ENCODE data around the gene BICRA. TPM values are rescaled to one million over a fixed set of nuclear protein-coding genes. Genes with fewer than 3 reads are reported as not detected.
A peak's percentile ranks its signal among the peaks of the same experiment; 100 is the strongest.
"Not testable (repeated sequence)": the region's sequence is repeated elsewhere in the genome, so short reads cannot be mapped to it uniquely, and the experiment has no call there.

The BICRA gene
- total and polyA plus RNA-seq, 2 donors from 2014 or later, result 3.2 to 14.7 TPM

DNA sequence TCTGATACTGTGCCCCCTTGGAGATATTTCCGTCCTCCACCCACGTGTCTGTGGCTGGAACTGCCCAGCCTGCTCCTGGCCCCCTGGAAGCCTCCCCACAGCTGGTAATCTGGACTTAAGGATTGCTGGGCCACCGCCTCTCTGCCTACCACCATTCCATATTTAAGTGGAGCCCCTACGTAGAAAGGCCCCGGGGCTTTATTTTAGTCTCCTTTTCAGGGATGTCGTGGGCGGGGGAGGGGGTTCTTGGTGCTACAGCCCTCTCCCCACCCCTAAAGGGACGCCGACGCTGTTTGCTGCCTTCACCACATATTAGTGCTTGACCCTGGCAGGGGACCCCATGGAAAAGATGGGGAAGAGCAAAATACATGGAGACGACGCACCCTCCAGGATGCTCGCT lies 133.7 kb downstream of the BICRA start:
- Histone ChIP-seq H3K4me3 (ENCODE audit: low read length in 3 of 3) (peak overlapping the region in 1 of 3 donors; percentile 71), H3K36me3 (ENCODE audit: control insufficient read depth in 2 of 3, insufficient read depth in 3 of 3, low read length in 3 of 3) (peaks cover 0 to 5% (median 3%) of the 10 kb centered on the region in 3 donors), H3K4me1 (ENCODE audit: control insufficient read depth in 2 of 3, insufficient read depth in 2 of 3, low read depth in 1 of 3, low read length in 3 of 3) (peaks cover 0 to 17% (median 8%) of the 10 kb centered on the region in 3 donors), H3K9ac (ENCODE audit: low read length in 3 of 3) (peak overlapping the region in 1 of 3 donors; percentile 81), H3K27ac (ENCODE audit: low read depth in 2 of 2, low read length in 2 of 2) (peak overlapping the region; percentile 95 to 96), H3K27me3 (ENCODE audit: control insufficient read depth, insufficient read depth, low read length) (no peaks in the 10 kb centered on the region), H3K9me3 (ENCODE audit: control insufficient read depth in 2 of 3, insufficient read depth in 1 of 3, low read length in 3 of 3) (no peaks in the 10 kb centered on the region)
- intact Hi-C loops (cut with DNase I), result no loop called here
- no peak for FAIRE-seq
- TF ChIP-seq, protein P1, sequence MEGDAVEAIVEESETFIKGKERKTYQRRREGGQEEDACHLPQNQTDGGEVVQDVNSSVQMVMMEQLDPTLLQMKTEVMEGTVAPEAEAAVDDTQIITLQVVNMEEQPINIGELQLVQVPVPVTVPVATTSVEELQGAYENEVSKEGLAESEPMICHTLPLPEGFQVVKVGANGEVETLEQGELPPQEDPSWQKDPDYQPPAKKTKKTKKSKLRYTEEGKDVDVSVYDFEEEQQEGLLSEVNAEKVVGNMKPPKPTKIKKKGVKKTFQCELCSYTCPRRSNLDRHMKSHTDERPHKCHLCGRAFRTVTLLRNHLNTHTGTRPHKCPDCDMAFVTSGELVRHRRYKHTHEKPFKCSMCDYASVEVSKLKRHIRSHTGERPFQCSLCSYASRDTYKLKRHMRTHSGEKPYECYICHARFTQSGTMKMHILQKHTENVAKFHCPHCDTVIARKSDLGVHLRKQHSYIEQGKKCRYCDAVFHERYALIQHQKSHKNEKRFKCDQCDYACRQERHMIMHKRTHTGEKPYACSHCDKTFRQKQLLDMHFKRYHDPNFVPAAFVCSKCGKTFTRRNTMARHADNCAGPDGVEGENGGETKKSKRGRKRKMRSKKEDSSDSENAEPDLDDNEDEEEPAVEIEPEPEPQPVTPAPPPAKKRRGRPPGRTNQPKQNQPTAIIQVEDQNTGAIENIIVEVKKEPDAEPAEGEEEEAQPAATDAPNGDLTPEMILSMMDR (IDR thresholded peaks at IDR 0.05; ENCODE audit: borderline replicate concordance, extremely low read depth, insufficient read depth), result no peak
- DNase-seq, result peak in 1 of 5 donors; percentile 82

DNA sequence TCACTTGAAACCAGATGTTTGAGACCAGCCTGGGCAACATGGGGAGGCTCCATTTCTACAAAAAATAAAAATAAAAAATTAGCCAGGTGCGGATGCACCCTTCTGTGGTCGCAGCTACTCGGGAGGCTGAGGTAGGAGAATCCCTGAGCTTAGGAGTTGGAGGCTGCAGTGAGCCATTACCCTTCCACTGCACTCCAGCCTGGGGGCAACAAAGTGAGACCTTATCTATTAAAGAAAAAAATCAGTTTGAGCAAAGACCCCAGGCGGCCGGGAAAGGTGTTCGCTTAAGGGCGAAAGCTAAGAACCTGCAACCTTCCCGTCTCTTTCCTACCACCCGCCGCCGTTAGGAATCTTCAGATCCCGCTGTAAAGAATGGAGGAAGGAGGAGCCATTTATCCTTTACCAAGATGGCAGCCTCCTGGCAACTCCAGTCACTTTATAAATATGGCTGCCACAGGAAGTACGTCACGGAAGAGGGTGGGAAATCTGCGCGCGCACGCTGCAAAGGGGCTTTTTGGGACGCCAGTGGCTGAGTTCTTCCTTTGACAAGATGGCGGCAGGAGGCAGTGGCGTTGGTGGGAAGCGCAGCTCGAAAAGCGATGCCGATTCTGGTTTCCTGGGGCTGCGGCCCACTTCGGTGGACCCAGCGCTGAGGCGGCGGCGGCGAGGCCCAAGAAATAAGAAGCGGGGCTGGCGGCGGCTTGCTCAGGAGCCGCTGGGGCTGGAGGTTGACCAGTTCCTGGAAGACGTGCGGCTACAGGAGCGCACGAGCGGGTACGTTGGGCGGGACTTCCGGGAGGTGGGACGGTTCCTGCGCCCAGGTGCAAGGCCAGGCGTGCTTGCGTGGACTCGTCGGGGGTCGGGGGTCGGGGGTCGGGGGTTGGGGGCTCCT lies 136.3 kb downstream of the BICRA start, which contains the start of gene NOP53:
Gene NOP53, plus strand, starts transcription at position 537 of the 892 bp plus-strand sequence. Its CDS starts 14 bp downstream, at position 551.
- Histone ChIP-seq H3K9ac (ENCODE audit: low read length in 3 of 3) (peak within 1 kb of the TSS; percentile 55 to 80 (median 73)), H3K36me3 (ENCODE audit: control insufficient read depth in 2 of 3, insufficient read depth in 3 of 3, low read length in 3 of 3) (peaks cover 3 to 23% (median 11%) of the 10 kb centered on the region in 3 donors), H3K9me3 (ENCODE audit: control insufficient read depth in 2 of 3, insufficient read depth in 1 of 3, low read length in 3 of 3) (no peaks in the 10 kb centered on the region), H3K27ac (ENCODE audit: low read depth in 2 of 2, low read length in 2 of 2) (peak within 1 kb of the TSS; percentile 99), H3K4me1 (ENCODE audit: control insufficient read depth in 2 of 3, insufficient read depth in 2 of 3, low read depth in 1 of 3, low read length in 3 of 3) (peaks cover 0 to 17% (median 8%) of the 10 kb centered on the region in 3 donors), H3K4me3 (ENCODE audit: low read length in 3 of 3) (peak within 1 kb of the TSS; percentile 78 to 81 (median 80)), H3K27me3 (ENCODE audit: control insufficient read depth, insufficient read depth, low read length) (no peaks in the 10 kb centered on the region)
- TF ChIP-seq, protein P1 (IDR thresholded peaks at IDR 0.05; ENCODE audit: borderline replicate concordance, extremely low read depth, insufficient read depth), result no peak
- peak; percentile 98 to 99 (median 98) for DNase-seq
- no peak for FAIRE-seq
- intact Hi-C loops (cut with DNase I), result no loop called here

DNA sequence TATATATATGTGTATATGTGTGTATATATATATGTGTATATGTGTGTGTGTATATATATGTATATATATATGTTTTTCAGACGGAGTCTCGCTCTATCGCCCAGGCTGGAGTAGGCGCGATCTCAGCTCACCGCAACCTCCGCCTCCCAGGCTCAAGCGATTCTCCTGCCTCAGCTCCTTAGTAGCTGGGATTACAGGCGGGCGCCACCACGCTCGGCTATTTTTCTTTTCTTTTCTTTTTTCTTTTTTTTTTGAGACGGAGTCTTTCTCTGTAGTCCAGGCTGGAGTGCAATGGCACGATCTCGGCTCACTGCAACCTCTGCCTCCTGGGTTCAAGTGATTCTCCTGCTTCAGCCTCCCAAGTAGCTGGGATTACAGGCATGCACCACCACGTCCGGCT lies 137.2 kb downstream of the BICRA start:
- DNase-seq; H3K9me3 ChIP-seq (ENCODE audit: control insufficient read depth in 2 of 3, insufficient read depth in 1 of 3, low read length in 3 of 3); FAIRE-seq; H3K27me3 ChIP-seq (ENCODE audit: control insufficient read depth, insufficient read depth, low read length); H3K27ac ChIP-seq (ENCODE audit: low read depth in 2 of 2, low read length in 2 of 2); intact Hi-C loops (cut with DNase I): not testable (repeated sequence)
- Histone ChIP-seq H3K9ac (ENCODE audit: low read length in 3 of 3) (peak overlapping the region in 1 of 3 donors; percentile 55), H3K4me1 (ENCODE audit: control insufficient read depth in 2 of 3, insufficient read depth in 2 of 3, low read depth in 1 of 3, low read length in 3 of 3) (peaks cover 0 to 17% (median 8%) of the 10 kb centered on the region in 3 donors), H3K36me3 (ENCODE audit: control insufficient read depth in 2 of 3, insufficient read depth in 3 of 3, low read length in 3 of 3) (peaks cover 3 to 32% (median 18%) of the 10 kb centered on the region in 3 donors), H3K4me3 (ENCODE audit: low read length in 3 of 3) (peak overlapping the region; percentile 78 to 81 (median 80))

DNA sequence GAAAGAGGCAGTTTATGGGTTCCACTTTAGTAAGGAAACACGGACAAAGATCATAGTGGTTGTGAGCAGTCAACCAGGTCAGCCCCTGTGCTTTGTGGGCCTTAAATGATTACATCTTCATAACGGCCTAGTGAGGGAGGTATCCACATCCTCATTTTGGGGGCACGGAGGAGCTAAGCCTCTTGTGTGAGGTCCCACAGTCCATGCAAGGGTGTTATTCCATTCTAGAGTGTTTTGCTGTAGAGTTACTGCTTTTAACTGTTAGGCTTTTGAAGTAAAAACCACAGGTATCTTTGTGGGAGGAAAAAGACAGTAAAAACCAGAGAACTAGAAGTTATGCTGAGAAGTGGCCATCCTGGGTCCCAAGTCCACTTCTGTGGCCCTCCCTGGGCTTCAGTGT lies 140.4 kb downstream of the BICRA start:
- no peak overlapping the region for H3K9ac ChIP-seq (ENCODE audit: low read length in 3 of 3)
- H3K36me3 ChIP-seq (ENCODE audit: control insufficient read depth in 2 of 3, insufficient read depth in 3 of 3, low read length in 3 of 3), result peaks cover 3 to 52% (median 37%) of the 10 kb centered on the region in 3 donors
- intact Hi-C loops (cut with DNase I), result no loop called here

More for the DNA sequence above, 140.4 kb downstream of the BICRA start:
- TF ChIP-seq, protein P1 (IDR thresholded peaks at IDR 0.05; ENCODE audit: borderline replicate concordance, extremely low read depth, insufficient read depth), result no peak
- peaks cover 0 to 4% (median 3%) of the 10 kb centered on the region in 3 donors for H3K4me1 ChIP-seq (ENCODE audit: control insufficient read depth in 2 of 3, insufficient read depth in 2 of 3, low read depth in 1 of 3, low read length in 3 of 3)
- no peak overlapping the region for H3K4me3 ChIP-seq (ENCODE audit: low read length in 3 of 3)
- no peaks in the 10 kb centered on the region for H3K9me3 ChIP-seq (ENCODE audit: control insufficient read depth in 2 of 3, insufficient read depth in 1 of 3, low read length in 3 of 3)
- DNase-seq (no peak), FAIRE-seq (no peak)
- no peak overlapping the region for H3K27ac ChIP-seq (ENCODE audit: low read depth in 2 of 2, low read length in 2 of 2)
- H3K27me3 ChIP-seq (ENCODE audit: control insufficient read depth, insufficient read depth, low read length), result no peaks in the 10 kb centered on the region
